MCF 10A (cell line): ENCODE measurements around the gene KIAA1586. TPM values are rescaled to one million over a fixed set of nuclear protein-coding genes. Genes with fewer than 3 reads are reported as not detected.
"Not testable (repeated sequence)": the region's sequence is repeated elsewhere in the genome, so short reads cannot be mapped to it uniquely, and the experiment has no call there.

Source experiments
- BruUV-seq: library from RNA; stranded (reverse); fragments of 400-500 nt; replicated peaks from 2 replicates; lab custom pipeline; 2021; lab: Mats Ljungman, UMichigan
- CTCF ChIA-PET: fragments of 300-600 bp; sonication (Branson Sonifier 250); formaldehyde crosslinking; extraction: SDS; loops from one replicate; lab custom pipeline; 2021; ENCODE audit warnings: antibody characterized with exemption, inconsistent platforms; lab: Yijun Ruan, JAX
- POLR2A ChIA-PET: fragments of 300-600, 350-650 bp; sonication (Branson Sonifier 250); formaldehyde crosslinking; extraction: SDS; loops from one replicate; lab custom pipeline; 2020; ENCODE audit warnings: antibody characterized with exemption, inconsistent platforms; lab: Yijun Ruan, JAX
- DNase-seq: peaks from one replicate; pipeline ENCODE4 v3.0.0-alpha.2; 2018; ENCODE audit not compliant: unreplicated experiment
- H3K27ac Mint-ChIP-seq: one replicate; pipeline ENCODE4 v1.8.0; 2022; ENCODE audit warnings: mild to moderate bottlenecking, low read depth, mixed read lengths; ENCODE audit not compliant: unreplicated experiment
- H3K27me3 Mint-ChIP-seq: one replicate; pipeline ENCODE4 v1.8.0; 2022; ENCODE audit warnings: mixed read lengths; ENCODE audit not compliant: insufficient read depth, unreplicated experiment
- H3K36me3 Mint-ChIP-seq: one replicate; pipeline ENCODE4 v1.8.0; 2022; ENCODE audit warnings: mild to moderate bottlenecking, moderate library complexity, mixed read lengths; ENCODE audit not compliant: insufficient read depth, unreplicated experiment
- H3K4me1 Mint-ChIP-seq: one replicate; pipeline ENCODE4 v1.8.0; 2022; ENCODE audit warnings: mixed read lengths; ENCODE audit not compliant: insufficient read depth, unreplicated experiment
- H3K4me3 Mint-ChIP-seq: one replicate; pipeline ENCODE4 v1.8.0; 2022; ENCODE audit warnings: mild to moderate bottlenecking, moderate library complexity, mixed read lengths; ENCODE audit not compliant: unreplicated experiment
- H3K9me3 Mint-ChIP-seq: one replicate; pipeline ENCODE4 v1.8.0; 2022; ENCODE audit warnings: mixed read lengths; ENCODE audit not compliant: unreplicated experiment
- intact Hi-C: fragments of 100-400 bp; cut with micrococcal nuclease; formaldehyde crosslinking; loops from 2 replicates; pipeline ENCODE4 v1.14.1; 2022
- total RNA-seq: library from RNA; stranded (reverse); gene quantifications from 2 replicates; pipeline ENCODE4 v1.2.3, GENCODE V29; 2022
- TF ChIP-seq, protein P1 (sequence below): fragments of 200-600 bp; IDR thresholded peaks from one replicate; pipeline ENCODE4 v1.8.0; 2022; ENCODE audit warnings: antibody characterized with exemption, mild to moderate bottlenecking; ENCODE audit not compliant: unreplicated experiment

Gene KIAA1586
- total RNA-seq, 1 experiment from 2014 or later: 15.3 TPM

DNA sequence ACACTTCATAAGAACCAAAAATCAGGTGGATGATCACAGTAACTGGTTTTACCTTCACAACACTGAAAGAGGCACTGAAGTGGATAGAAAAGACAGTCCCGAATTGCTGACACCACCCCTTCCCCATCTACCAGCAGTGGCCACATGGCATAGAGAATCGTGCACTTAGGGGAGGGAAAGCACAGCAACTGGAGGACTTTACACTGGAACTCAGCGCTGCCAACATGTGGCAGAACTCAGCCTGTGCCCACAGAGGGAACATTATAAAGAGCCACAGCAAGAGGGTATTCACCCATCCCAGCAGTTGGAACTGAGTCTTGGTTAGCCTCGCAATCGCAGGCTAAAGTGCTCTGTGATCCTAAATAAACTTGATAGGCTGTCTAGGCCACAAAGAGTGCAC, 6.5 kb upstream of the KIAA1586 start:
- CTCF ChIA-PET: interaction anchor here (0.6 to 2.1 kb wide), 5 partner anchors 19 to 137 kb away, joined by 3 to 11 read pairs (median 4); partner anchors contain the start of gene BEND6
- TF ChIP-seq, protein P1, sequence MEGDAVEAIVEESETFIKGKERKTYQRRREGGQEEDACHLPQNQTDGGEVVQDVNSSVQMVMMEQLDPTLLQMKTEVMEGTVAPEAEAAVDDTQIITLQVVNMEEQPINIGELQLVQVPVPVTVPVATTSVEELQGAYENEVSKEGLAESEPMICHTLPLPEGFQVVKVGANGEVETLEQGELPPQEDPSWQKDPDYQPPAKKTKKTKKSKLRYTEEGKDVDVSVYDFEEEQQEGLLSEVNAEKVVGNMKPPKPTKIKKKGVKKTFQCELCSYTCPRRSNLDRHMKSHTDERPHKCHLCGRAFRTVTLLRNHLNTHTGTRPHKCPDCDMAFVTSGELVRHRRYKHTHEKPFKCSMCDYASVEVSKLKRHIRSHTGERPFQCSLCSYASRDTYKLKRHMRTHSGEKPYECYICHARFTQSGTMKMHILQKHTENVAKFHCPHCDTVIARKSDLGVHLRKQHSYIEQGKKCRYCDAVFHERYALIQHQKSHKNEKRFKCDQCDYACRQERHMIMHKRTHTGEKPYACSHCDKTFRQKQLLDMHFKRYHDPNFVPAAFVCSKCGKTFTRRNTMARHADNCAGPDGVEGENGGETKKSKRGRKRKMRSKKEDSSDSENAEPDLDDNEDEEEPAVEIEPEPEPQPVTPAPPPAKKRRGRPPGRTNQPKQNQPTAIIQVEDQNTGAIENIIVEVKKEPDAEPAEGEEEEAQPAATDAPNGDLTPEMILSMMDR: no peak
- no peak overlapping the region for H3K4me3 Mint-ChIP-seq
- no peak overlapping the region for H3K27ac Mint-ChIP-seq
- no peaks in the 10 kb centered on the region for H3K36me3 Mint-ChIP-seq
- BruUV-seq: no TSS peak
- peaks cover 5% of the 10 kb centered on the region for H3K4me1 Mint-ChIP-seq
- H3K9me3 Mint-ChIP-seq: no peaks in the 10 kb centered on the region
- POLR2A ChIA-PET: interaction anchor here (0.7 to 1.0 kb wide), 3 partner anchors 9 to 101 kb away, joined by 3 to 4 read pairs (median 4); no protein-coding TSS in a partner anchor
- peaks cover 23% of the 10 kb centered on the region for H3K27me3 Mint-ChIP-seq
- DNase-seq: peak; percentile 20
- intact Hi-C loops: no loop called here

DNA sequence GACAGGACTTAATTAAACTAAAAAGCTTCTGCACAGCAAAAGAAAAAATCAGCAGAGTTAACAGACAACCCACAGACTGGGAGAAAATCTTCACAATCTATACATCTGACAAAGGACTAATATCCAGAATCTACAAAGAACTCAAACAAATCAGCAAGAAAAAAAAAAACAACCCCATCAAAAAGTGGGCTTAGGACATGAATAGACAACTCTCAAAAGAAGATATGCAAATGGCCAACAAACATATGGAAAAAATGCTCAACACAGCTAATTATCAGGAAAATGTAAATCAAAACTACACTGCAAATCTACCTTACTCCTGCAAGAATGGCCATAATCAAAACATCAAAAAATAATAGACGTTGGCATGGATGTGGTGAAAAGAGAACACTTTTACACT, 2.4 kb upstream of the KIAA1586 start:
- H3K4me3 Mint-ChIP-seq, DNase-seq, POLR2A ChIA-PET, H3K27ac Mint-ChIP-seq, BruUV-seq, intact Hi-C loops, H3K9me3 Mint-ChIP-seq: not testable (repeated sequence)
- Mint-ChIP-seq H3K4me1 (peaks cover 12% of the 10 kb centered on the region), H3K27me3 (peaks cover 23% of the 10 kb centered on the region), H3K36me3 (peaks cover 14% of the 10 kb centered on the region)
- CTCF ChIA-PET: interaction anchor here (0.7 kb wide), 1 partner anchor 25 kb away, joined by 6 read pairs; no protein-coding TSS in a partner anchor

DNA sequence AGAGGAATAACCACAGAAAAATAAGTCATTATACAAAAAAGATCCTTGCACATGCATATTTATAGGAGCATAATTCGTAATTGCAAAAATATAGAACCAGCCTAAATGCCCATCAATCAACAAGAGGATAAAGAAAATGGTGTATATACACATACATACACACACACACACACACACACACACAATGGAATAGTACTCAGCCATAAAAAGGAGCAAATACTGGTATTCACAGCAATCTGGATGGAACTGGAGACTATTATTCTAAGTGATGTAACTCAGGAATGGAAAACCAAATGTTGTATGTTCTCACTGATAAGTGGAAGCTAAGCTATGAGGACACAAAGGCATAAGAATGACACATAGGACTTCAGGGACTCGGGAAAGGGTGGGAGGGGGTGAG, 1.9 kb upstream of the KIAA1586 start:
- POLR2A ChIA-PET: no interaction called here
- H3K27ac Mint-ChIP-seq: no peak overlapping the region
- no peaks in the 10 kb centered on the region for H3K9me3 Mint-ChIP-seq
- TF ChIP-seq, protein P1: no peak
- CTCF ChIA-PET: interaction anchor here (0.7 kb wide), 1 partner anchor 25 kb away, joined by 6 read pairs; no protein-coding TSS in a partner anchor
- BruUV-seq: no TSS peak
- intact Hi-C loops: no loop called here
- no peak for DNase-seq
- peaks cover 19% of the 10 kb centered on the region for H3K36me3 Mint-ChIP-seq
- no peak overlapping the region for H3K4me3 Mint-ChIP-seq
- peaks cover 23% of the 10 kb centered on the region for H3K27me3 Mint-ChIP-seq
- peaks cover 17% of the 10 kb centered on the region for H3K4me1 Mint-ChIP-seq

DNA sequence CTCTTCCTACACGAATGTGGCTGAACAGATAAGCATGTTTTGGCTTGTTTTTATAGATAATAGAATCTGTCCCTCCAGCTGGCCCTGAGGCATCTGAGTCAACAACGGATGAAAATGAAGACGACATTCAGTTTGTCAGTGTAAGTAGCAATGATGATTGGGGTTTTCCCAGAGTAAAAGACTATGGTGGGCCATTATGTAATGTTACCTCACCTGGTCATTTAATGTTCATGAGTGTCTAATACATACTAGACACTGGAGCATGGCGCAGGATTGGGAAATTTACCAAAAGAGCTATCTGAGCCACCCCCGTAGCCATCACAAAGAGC, 728 bp downstream of the KIAA1586 start:
- H3K4me3 Mint-ChIP-seq, H3K9me3 Mint-ChIP-seq, H3K27ac Mint-ChIP-seq, DNase-seq, BruUV-seq, CTCF ChIA-PET, intact Hi-C loops: not testable (repeated sequence)
- POLR2A ChIA-PET: interaction anchor here (2.1 kb wide), 1 partner anchor 42 kb away, joined by 14 read pairs; the partner anchor contains the start of gene ZNF451
- H3K4me1 Mint-ChIP-seq: peaks cover 20% of the 10 kb centered on the region
- H3K27me3 Mint-ChIP-seq: peaks cover 16% of the 10 kb centered on the region
- H3K36me3 Mint-ChIP-seq: peaks cover 41% of the 10 kb centered on the region

DNA sequence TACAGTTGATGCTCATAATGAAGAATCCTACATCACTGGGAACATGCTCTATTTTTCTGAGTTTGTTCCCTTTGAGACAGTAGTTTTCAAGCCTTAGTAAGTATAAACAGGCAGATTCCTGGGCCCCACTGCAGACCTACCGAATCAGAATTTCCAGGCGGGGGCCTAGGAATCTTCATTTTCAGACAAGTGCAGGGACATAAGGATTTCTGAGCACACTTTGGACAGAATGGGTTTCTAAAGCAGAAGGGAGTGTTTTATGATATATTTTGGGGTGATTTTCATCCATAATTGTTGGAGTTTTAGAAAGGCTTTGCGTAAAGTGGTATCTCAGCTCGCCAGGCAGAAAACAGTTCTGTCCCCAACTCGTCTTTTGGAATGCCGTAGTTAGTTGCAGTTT, 1.4 kb downstream of the KIAA1586 start:
- BruUV-seq, CTCF ChIA-PET, DNase-seq, POLR2A ChIA-PET, intact Hi-C loops, H3K9me3 Mint-ChIP-seq: not testable (repeated sequence)
- Mint-ChIP-seq H3K4me3 (peak overlapping the region; percentile 63), H3K4me1 (peaks cover 20% of the 10 kb centered on the region), H3K36me3 (peaks cover 47% of the 10 kb centered on the region), H3K27ac (peak overlapping the region; percentile 13), H3K27me3 (peaks cover 11% of the 10 kb centered on the region)
